Astrocyte (in vitro differentiated cells and primary cell): ENCODE results near the gene GNG14. TPM values are rescaled to one million over a fixed set of nuclear protein-coding genes. Genes with fewer than 3 reads are reported as not detected.
A peak's percentile ranks its signal among the peaks of the same experiment; 100 is the strongest.

Experiments
- DNase-seq: peaks from one replicate; pipeline ENCODE4 v3.0.0-alpha.2; 2010; ENCODE audit warnings: low read depth
- FAIRE-seq: peaks from 2 replicates; lab custom pipeline; 2011; peaks lifted over from hg19 to GRCh38; lab: Jason Lieb, UNC
- H2AFZ ChIP-seq: 2 replicates; pipeline ENCODE4 v1.6.0; 2012; ENCODE audit warnings: low read depth, low read length, inconsistent platforms
- H3K27ac ChIP-seq: 2 replicates; pipeline ENCODE4 v1.5.1; 2011; ENCODE audit warnings: low read depth, low read length, inconsistent platforms
- H3K27me3 ChIP-seq: 2 replicates; pipeline ENCODE4 v1.6.0; 2011; ENCODE audit warnings: low read length, inconsistent platforms; ENCODE audit not compliant: insufficient read depth
- H3K36me3 ChIP-seq: 2 replicates; pipeline ENCODE4 v1.5.1; 2011; ENCODE audit warnings: low read length, inconsistent platforms; ENCODE audit not compliant: insufficient read depth
- H3K4me1 ChIP-seq: 2 replicates; pipeline ENCODE4 v1.5.1; 2011; ENCODE audit warnings: low read length, inconsistent platforms; ENCODE audit not compliant: insufficient read depth
- H3K4me2 ChIP-seq: 2 replicates; pipeline ENCODE4 v1.6.0; 2012; ENCODE audit warnings: low read length, inconsistent platforms
- H3K4me3 ChIP-seq: 2 replicates; pipeline ENCODE4 v1.5.1; 2011; ENCODE audit warnings: low read depth, mild to moderate bottlenecking, low read length, inconsistent platforms; ENCODE audit not compliant: insufficient read depth
- H3K79me2 ChIP-seq: 2 replicates; pipeline ENCODE4 v1.6.0; 2012; ENCODE audit warnings: mild to moderate bottlenecking, low read length, inconsistent platforms; ENCODE audit not compliant: insufficient read depth
- H3K9ac ChIP-seq: 2 replicates; pipeline ENCODE4 v1.6.0; 2012; ENCODE audit warnings: mild to moderate bottlenecking, low read length, inconsistent platforms
- H3K9me3 ChIP-seq: 2 replicates; pipeline ENCODE4 v1.5.1; 2012; ENCODE audit warnings: low read depth, mild to moderate bottlenecking, low read length, inconsistent platforms; ENCODE audit not compliant: insufficient read depth
- H4K20me1 ChIP-seq: 2 replicates; pipeline ENCODE4 v1.6.0; 2012; ENCODE audit warnings: low read length, inconsistent platforms; ENCODE audit not compliant: insufficient read depth
- H3K27ac Mint-ChIP-seq: one replicate; pipeline ENCODE4 v1.8.0; 2021; ENCODE audit warnings: mild to moderate bottlenecking, mixed read lengths; ENCODE audit not compliant: unreplicated experiment
- H3K27me3 Mint-ChIP-seq: one replicate; pipeline ENCODE4 v1.8.0; 2021; ENCODE audit warnings: low read depth, mixed read lengths; ENCODE audit not compliant: unreplicated experiment
- H3K36me3 Mint-ChIP-seq: one replicate; pipeline ENCODE4 v1.8.0; 2021; ENCODE audit warnings: low read depth, mixed read lengths; ENCODE audit not compliant: unreplicated experiment
- H3K4me1 Mint-ChIP-seq: one replicate; pipeline ENCODE4 v1.8.0; 2021; ENCODE audit warnings: low read depth, mixed read lengths; ENCODE audit not compliant: unreplicated experiment
- H3K4me3 Mint-ChIP-seq: one replicate; pipeline ENCODE4 v1.8.0; 2021; ENCODE audit warnings: mild to moderate bottlenecking, moderate library complexity, mixed read lengths; ENCODE audit not compliant: unreplicated experiment
- H3K9me3 Mint-ChIP-seq: one replicate; pipeline ENCODE4 v1.8.0; 2021; ENCODE audit warnings: mild to moderate bottlenecking, mixed read lengths; ENCODE audit not compliant: unreplicated experiment
- EZH2 ChIP-seq: IDR thresholded peaks from 2 replicates; pipeline ENCODE4 v1.6.1; 2012; ENCODE audit warnings: mild to moderate bottlenecking, low read length, inconsistent platforms; ENCODE audit not compliant: insufficient read depth
- total RNA-seq: library from RNA; stranded (reverse); gene quantifications from 2 replicates; pipeline ENCODE4 v1.2.1, GENCODE V29; 2021
- TF ChIP-seq, protein P1 (sequence below): IDR thresholded peaks from 2 replicates; pipeline ENCODE4 v1.5.1; 2011; ENCODE audit warnings: low read depth, mild to moderate bottlenecking, inconsistent platforms, low read length, moderate library complexity; ENCODE audit not compliant: insufficient read depth

Gene GNG14
- total RNA-seq, 1 donor from 2014 or later, result not detected

DNA sequence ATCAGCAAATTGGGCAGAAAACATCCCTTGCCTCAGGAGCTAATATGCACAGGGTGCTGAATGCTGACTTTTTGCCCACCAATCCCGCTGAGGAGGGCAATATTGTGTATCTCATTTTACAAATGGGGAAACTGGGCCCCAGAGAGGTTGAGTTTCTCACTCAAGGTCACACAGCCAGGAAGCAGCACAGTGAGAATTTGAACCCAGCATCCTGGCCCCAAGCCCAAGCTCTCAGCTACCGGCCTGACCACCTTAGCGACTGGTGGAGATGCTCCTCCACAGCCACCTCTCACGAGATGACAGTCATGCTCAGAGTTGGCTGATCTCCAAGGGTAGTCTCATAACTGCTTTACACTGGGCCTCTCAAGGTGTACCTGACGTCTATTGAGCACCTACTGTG, 5.2 kb downstream of the GNG14 start:
- H3K36me3 ChIP-seq, result peaks cover 2% of the 10 kb centered on the region
- Mint-ChIP-seq H3K9me3 (no peaks in the 10 kb centered on the region), H3K27ac (no peak overlapping the region), H3K36me3 (peaks cover 6% of the 10 kb centered on the region), H3K4me3 (no peak overlapping the region), H3K4me1 (peaks cover 5% of the 10 kb centered on the region), H3K27me3 (no peaks in the 10 kb centered on the region)
- no peak overlapping the region for H3K4me3 ChIP-seq
- no peaks in the 10 kb centered on the region for H3K79me2 ChIP-seq
- no peaks in the 10 kb centered on the region for H3K27me3 ChIP-seq
- no peak overlapping the region for H3K27ac ChIP-seq
- H3K9ac ChIP-seq, result no peak overlapping the region
- peaks cover 15% of the 10 kb centered on the region for H3K4me1 ChIP-seq
- no peak for DNase-seq
- no peaks in the 10 kb centered on the region for H3K9me3 ChIP-seq
- H3K4me2 ChIP-seq, result no peak overlapping the region
- TF ChIP-seq, protein P1, sequence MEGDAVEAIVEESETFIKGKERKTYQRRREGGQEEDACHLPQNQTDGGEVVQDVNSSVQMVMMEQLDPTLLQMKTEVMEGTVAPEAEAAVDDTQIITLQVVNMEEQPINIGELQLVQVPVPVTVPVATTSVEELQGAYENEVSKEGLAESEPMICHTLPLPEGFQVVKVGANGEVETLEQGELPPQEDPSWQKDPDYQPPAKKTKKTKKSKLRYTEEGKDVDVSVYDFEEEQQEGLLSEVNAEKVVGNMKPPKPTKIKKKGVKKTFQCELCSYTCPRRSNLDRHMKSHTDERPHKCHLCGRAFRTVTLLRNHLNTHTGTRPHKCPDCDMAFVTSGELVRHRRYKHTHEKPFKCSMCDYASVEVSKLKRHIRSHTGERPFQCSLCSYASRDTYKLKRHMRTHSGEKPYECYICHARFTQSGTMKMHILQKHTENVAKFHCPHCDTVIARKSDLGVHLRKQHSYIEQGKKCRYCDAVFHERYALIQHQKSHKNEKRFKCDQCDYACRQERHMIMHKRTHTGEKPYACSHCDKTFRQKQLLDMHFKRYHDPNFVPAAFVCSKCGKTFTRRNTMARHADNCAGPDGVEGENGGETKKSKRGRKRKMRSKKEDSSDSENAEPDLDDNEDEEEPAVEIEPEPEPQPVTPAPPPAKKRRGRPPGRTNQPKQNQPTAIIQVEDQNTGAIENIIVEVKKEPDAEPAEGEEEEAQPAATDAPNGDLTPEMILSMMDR, result no peak
- no peak for TF ChIP-seq EZH2
- H2AFZ ChIP-seq, result no peak overlapping the region
- FAIRE-seq, result no peak
- no peaks in the 10 kb centered on the region for H4K20me1 ChIP-seq

DNA sequence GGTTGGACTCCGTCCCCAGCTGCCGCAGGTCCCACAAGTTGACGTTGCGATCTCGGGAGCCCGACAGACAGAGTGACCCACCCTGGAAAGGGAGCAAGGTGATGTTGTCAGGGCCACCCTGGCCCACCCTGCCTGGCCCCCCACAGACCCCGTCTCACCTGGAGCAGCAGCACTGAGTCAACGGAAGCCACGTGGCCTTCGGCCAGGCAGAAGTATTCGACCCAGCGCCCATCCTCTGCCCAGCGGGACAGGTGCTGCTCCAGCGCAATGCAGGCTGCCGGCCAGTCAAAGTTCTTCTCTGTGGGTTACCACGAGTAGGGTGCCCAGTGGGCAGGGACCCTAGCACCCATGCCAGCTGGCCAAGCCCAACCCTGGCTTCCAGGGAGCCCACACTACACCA, 6.8 kb downstream of the GNG14 start:
- Histone ChIP-seq H3K4me1 (peaks cover 15% of the 10 kb centered on the region), H3K27ac (no peak overlapping the region), H3K9ac (no peak overlapping the region), H4K20me1 (no peaks in the 10 kb centered on the region), H3K36me3 (peaks cover 9% of the 10 kb centered on the region), H3K79me2 (no peaks in the 10 kb centered on the region), H3K9me3 (no peaks in the 10 kb centered on the region), H3K4me2 (peak overlapping the region; percentile 88), H2AFZ (no peak overlapping the region), H3K27me3 (no peaks in the 10 kb centered on the region), H3K4me3 (no peak overlapping the region)
- Mint-ChIP-seq H3K27ac (no peak overlapping the region), H3K4me3 (peak overlapping the region; percentile 34), H3K4me1 (peaks cover 5% of the 10 kb centered on the region), H3K9me3 (no peaks in the 10 kb centered on the region), H3K36me3 (peaks cover 6% of the 10 kb centered on the region), H3K27me3 (no peaks in the 10 kb centered on the region)
- no peak for DNase-seq
- no peak for FAIRE-seq
- TF ChIP-seq EZH2, result no peak
- TF ChIP-seq, protein P1, result no peak

DNA sequence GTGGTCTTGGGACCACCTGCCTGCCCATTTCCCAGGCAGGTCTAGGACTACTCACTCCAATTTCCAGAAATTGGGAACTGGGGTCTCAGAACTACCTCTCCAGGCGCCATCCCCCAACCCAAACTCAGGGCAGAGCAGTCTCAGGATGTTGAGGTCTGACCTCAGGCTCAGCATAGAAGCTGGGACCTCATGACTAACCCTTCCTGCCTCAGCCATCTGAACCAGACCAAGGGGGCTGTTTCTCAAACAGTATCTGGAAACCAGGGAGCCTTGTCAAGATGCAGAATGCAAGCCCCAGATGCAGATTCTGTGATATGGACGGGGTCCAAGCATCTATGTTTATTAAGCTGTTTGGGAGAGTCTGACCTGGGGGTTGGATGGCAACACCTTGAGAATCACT, 7.3 kb downstream of the GNG14 start:
- TF ChIP-seq EZH2, result no peak
- TF ChIP-seq, protein P1, result no peak
- peaks cover 11% of the 10 kb centered on the region for H3K36me3 ChIP-seq
- H3K9ac ChIP-seq, result no peak overlapping the region
- peaks cover 5% of the 10 kb centered on the region for H3K4me1 Mint-ChIP-seq
- H3K27ac ChIP-seq, result no peak overlapping the region
- no peaks in the 10 kb centered on the region for H3K9me3 ChIP-seq
- H3K27me3 ChIP-seq, result no peaks in the 10 kb centered on the region
- FAIRE-seq (no peak), DNase-seq (no peak)
- H3K4me3 Mint-ChIP-seq, result peak overlapping the region; percentile 84
- H3K27ac Mint-ChIP-seq, result no peak overlapping the region
- no peak overlapping the region for H3K4me3 ChIP-seq
- no peak overlapping the region for H2AFZ ChIP-seq
- H3K4me1 ChIP-seq, result peaks cover 15% of the 10 kb centered on the region
- peak overlapping the region; percentile 88 for H3K4me2 ChIP-seq
- H3K36me3 Mint-ChIP-seq, result peaks cover 6% of the 10 kb centered on the region
- H3K79me2 ChIP-seq, result no peaks in the 10 kb centered on the region
- no peaks in the 10 kb centered on the region for H3K9me3 Mint-ChIP-seq
- no peaks in the 10 kb centered on the region for H4K20me1 ChIP-seq
- H3K27me3 Mint-ChIP-seq, result no peaks in the 10 kb centered on the region
